Astrocyte (in vitro differentiated cells and primary cell): Measurements from ENCODE around the gene TEAD1. TPM values are rescaled to one million over a fixed set of nuclear protein-coding genes. Genes with fewer than 3 reads are reported as not detected.
A peak's percentile ranks its signal among the peaks of the same experiment; 100 is the strongest.

Experiments used
- DNase-seq: peaks from one replicate; pipeline ENCODE4 v3.0.0-alpha.2; 2010; ENCODE audit warnings: low read depth
- FAIRE-seq: peaks from 2 replicates; lab custom pipeline; 2011; peaks lifted over from hg19 to GRCh38; lab: Jason Lieb, UNC
- H2AFZ ChIP-seq: 2 replicates; pipeline ENCODE4 v1.6.0; 2012; ENCODE audit warnings: low read depth, low read length, inconsistent platforms
- H3K27ac ChIP-seq: 2 replicates; pipeline ENCODE4 v1.5.1; 2011; ENCODE audit warnings: low read depth, low read length, inconsistent platforms
- H3K27me3 ChIP-seq: 2 replicates; pipeline ENCODE4 v1.6.0; 2011; ENCODE audit warnings: low read length, inconsistent platforms; ENCODE audit not compliant: insufficient read depth
- H3K36me3 ChIP-seq: 2 replicates; pipeline ENCODE4 v1.5.1; 2011; ENCODE audit warnings: low read length, inconsistent platforms; ENCODE audit not compliant: insufficient read depth
- H3K4me1 ChIP-seq: 2 replicates; pipeline ENCODE4 v1.5.1; 2011; ENCODE audit warnings: low read length, inconsistent platforms; ENCODE audit not compliant: insufficient read depth
- H3K4me2 ChIP-seq: 2 replicates; pipeline ENCODE4 v1.6.0; 2012; ENCODE audit warnings: low read length, inconsistent platforms
- H3K4me3 ChIP-seq: 2 replicates; pipeline ENCODE4 v1.5.1; 2011; ENCODE audit warnings: low read depth, mild to moderate bottlenecking, low read length, inconsistent platforms; ENCODE audit not compliant: insufficient read depth
- H3K79me2 ChIP-seq: 2 replicates; pipeline ENCODE4 v1.6.0; 2012; ENCODE audit warnings: mild to moderate bottlenecking, low read length, inconsistent platforms; ENCODE audit not compliant: insufficient read depth
- H3K9ac ChIP-seq: 2 replicates; pipeline ENCODE4 v1.6.0; 2012; ENCODE audit warnings: mild to moderate bottlenecking, low read length, inconsistent platforms
- H3K9me3 ChIP-seq: 2 replicates; pipeline ENCODE4 v1.5.1; 2012; ENCODE audit warnings: low read depth, mild to moderate bottlenecking, low read length, inconsistent platforms; ENCODE audit not compliant: insufficient read depth
- H4K20me1 ChIP-seq: 2 replicates; pipeline ENCODE4 v1.6.0; 2012; ENCODE audit warnings: low read length, inconsistent platforms; ENCODE audit not compliant: insufficient read depth
- H3K27ac Mint-ChIP-seq: one replicate; pipeline ENCODE4 v1.8.0; 2021; ENCODE audit warnings: mild to moderate bottlenecking, mixed read lengths; ENCODE audit not compliant: unreplicated experiment
- H3K27me3 Mint-ChIP-seq: one replicate; pipeline ENCODE4 v1.8.0; 2021; ENCODE audit warnings: low read depth, mixed read lengths; ENCODE audit not compliant: unreplicated experiment
- H3K36me3 Mint-ChIP-seq: one replicate; pipeline ENCODE4 v1.8.0; 2021; ENCODE audit warnings: low read depth, mixed read lengths; ENCODE audit not compliant: unreplicated experiment
- H3K4me1 Mint-ChIP-seq: one replicate; pipeline ENCODE4 v1.8.0; 2021; ENCODE audit warnings: low read depth, mixed read lengths; ENCODE audit not compliant: unreplicated experiment
- H3K4me3 Mint-ChIP-seq: one replicate; pipeline ENCODE4 v1.8.0; 2021; ENCODE audit warnings: mild to moderate bottlenecking, moderate library complexity, mixed read lengths; ENCODE audit not compliant: unreplicated experiment
- H3K9me3 Mint-ChIP-seq: one replicate; pipeline ENCODE4 v1.8.0; 2021; ENCODE audit warnings: mild to moderate bottlenecking, mixed read lengths; ENCODE audit not compliant: unreplicated experiment
- CTCF ChIP-seq: IDR thresholded peaks from 2 replicates; pipeline ENCODE4 v1.5.1; 2011; ENCODE audit warnings: low read depth, mild to moderate bottlenecking, inconsistent platforms, low read length, moderate library complexity; ENCODE audit not compliant: insufficient read depth
- EZH2 ChIP-seq: IDR thresholded peaks from 2 replicates; pipeline ENCODE4 v1.6.1; 2012; ENCODE audit warnings: mild to moderate bottlenecking, low read length, inconsistent platforms; ENCODE audit not compliant: insufficient read depth
- total RNA-seq: library from RNA; stranded (reverse); gene quantifications from 2 replicates; pipeline ENCODE4 v1.2.1, GENCODE V29; 2021

TEAD1 gene
- total RNA-seq, 1 donor from 2014 or later = 149 TPM

GRCh38 chr11:12856338-12856737, 182.1 kb downstream of the TEAD1 start:
- no peak overlapping the region for H2AFZ ChIP-seq
- DNase-seq (no peak), FAIRE-seq (no peak)
- Mint-ChIP-seq H3K27me3 (no peaks in the 10 kb centered on the region), H3K27ac (no peak overlapping the region), H3K4me3 (no peak overlapping the region), H3K4me1 (peaks cover 40% of the 10 kb centered on the region), H3K9me3 (no peaks in the 10 kb centered on the region), H3K36me3 (peaks cover 32% of the 10 kb centered on the region)
- H3K4me3 ChIP-seq = no peak overlapping the region
- peaks cover 88% of the 10 kb centered on the region for H3K79me2 ChIP-seq
- no peaks in the 10 kb centered on the region for H3K9me3 ChIP-seq
- no peaks in the 10 kb centered on the region for H3K36me3 ChIP-seq
- no peak for TF ChIP-seq EZH2
- no peak for TF ChIP-seq CTCF
- no peak overlapping the region for H3K4me2 ChIP-seq
- no peaks in the 10 kb centered on the region for H3K27me3 ChIP-seq
- H4K20me1 ChIP-seq = peaks cover 91% of the 10 kb centered on the region
- no peak overlapping the region for H3K27ac ChIP-seq
- H3K4me1 ChIP-seq = peaks cover 5% of the 10 kb centered on the region
- H3K9ac ChIP-seq = no peak overlapping the region

- Histone ChIP-seq H3K9me3 (no peaks in the 10 kb centered on the region), H3K4me2 (no peak overlapping the region), H4K20me1 (peaks cover 90% of the 10 kb centered on the region), H3K79me2 (peaks cover 83% of the 10 kb centered on the region), H3K36me3 (no peaks in the 10 kb centered on the region), H3K4me1 (peaks cover 5% of the 10 kb centered on the region), H2AFZ (no peak overlapping the region), H3K27ac (no peak overlapping the region), H3K9ac (no peak overlapping the region), H3K27me3 (no peaks in the 10 kb centered on the region), H3K4me3 (no peak overlapping the region)
- Mint-ChIP-seq H3K27ac (peak overlapping the region; percentile 66), H3K4me3 (no peak overlapping the region), H3K27me3 (no peaks in the 10 kb centered on the region), H3K9me3 (no peaks in the 10 kb centered on the region), H3K36me3 (peaks cover 30% of the 10 kb centered on the region), H3K4me1 (peaks cover 40% of the 10 kb centered on the region)
- FAIRE-seq (no peak), DNase-seq (no peak)
- TF ChIP-seq EZH2 = no peak
- TF ChIP-seq CTCF = no peak
Measured at GRCh38 chr11:12857572-12857971, 183.4 kb downstream of the TEAD1 start.

GRCh38 chr11:12859872-12860657, 185.8 kb downstream of the TEAD1 start:
- Mint-ChIP-seq H3K9me3 (no peaks in the 10 kb centered on the region), H3K4me1 (peaks cover 57% of the 10 kb centered on the region), H3K4me3 (peak overlapping the region; percentile 66), H3K27me3 (no peaks in the 10 kb centered on the region), H3K36me3 (peaks cover 23% of the 10 kb centered on the region), H3K27ac (peak overlapping the region; percentile 86)
- H3K9me3 ChIP-seq = no peaks in the 10 kb centered on the region
- peaks cover 68% of the 10 kb centered on the region for H4K20me1 ChIP-seq
- H3K9ac ChIP-seq = no peak overlapping the region
- H3K4me2 ChIP-seq = no peak overlapping the region
- peaks cover 61% of the 10 kb centered on the region for H3K79me2 ChIP-seq
- H3K27ac ChIP-seq = no peak overlapping the region
- no peak overlapping the region for H3K4me3 ChIP-seq
- H3K4me1 ChIP-seq = peaks cover 30% of the 10 kb centered on the region
- H2AFZ ChIP-seq = no peak overlapping the region
- no peaks in the 10 kb centered on the region for H3K36me3 ChIP-seq
- FAIRE-seq = no peak
- no peaks in the 10 kb centered on the region for H3K27me3 ChIP-seq
- no peak for DNase-seq
- TF ChIP-seq CTCF = no peak
- no peak for TF ChIP-seq EZH2
